Measurements from ENCODE around the gene SMCO4. TPM values are rescaled to one million over a fixed set of nuclear protein-coding genes. Genes with fewer than 3 reads are reported as not detected.

SMCO4 gene
- total RNA-seq, 1 donor from 2014 or later, result 6.8 TPM

- DNase-seq (ENCODE audit: low spot score in 2 of 2, unreplicated experiment in 2 of 2), result no peak
- peaks cover 16% of the 10 kb centered on the region for H3K9me3 Mint-ChIP-seq
- peaks cover 6% of the 10 kb centered on the region for H3K36me3 Mint-ChIP-seq
- H3K4me1 Mint-ChIP-seq, result no peaks in the 10 kb centered on the region
- H3K27me3 Mint-ChIP-seq (ENCODE audit: low read depth), result no peaks in the 10 kb centered on the region
- no peak overlapping the region for H3K4me3 Mint-ChIP-seq
- no peak for TF ChIP-seq CTCF (IDR thresholded peaks at IDR 0.05; ENCODE audit: unreplicated experiment)
- H3K27ac Mint-ChIP-seq, result no peak overlapping the region
These were observed 38.8 kb downstream of the SMCO4 start for GRCh38 chr11:93504110-93505095.

- H3K36me3 Mint-ChIP-seq, result peaks cover 3% of the 10 kb centered on the region
- H3K9me3 Mint-ChIP-seq, result peaks cover 8% of the 10 kb centered on the region
- no peak overlapping the region for H3K27ac Mint-ChIP-seq
- no peaks in the 10 kb centered on the region for H3K27me3 Mint-ChIP-seq (ENCODE audit: low read depth)
- DNase-seq (ENCODE audit: low spot score in 2 of 2, unreplicated experiment in 2 of 2), result no peak
- H3K4me1 Mint-ChIP-seq, result peaks cover 6% of the 10 kb centered on the region
- no peak overlapping the region for H3K4me3 Mint-ChIP-seq
- TF ChIP-seq CTCF (IDR thresholded peaks at IDR 0.05; ENCODE audit: unreplicated experiment), result no peak
These were observed 41.3 kb downstream of the SMCO4 start for GRCh38 chr11:93501856-93502255.

GRCh38 chr11:93500759-93501158 lies 42.4 kb downstream of the SMCO4 start:
- H3K4me3 Mint-ChIP-seq, result no peak overlapping the region
- H3K36me3 Mint-ChIP-seq, result peaks cover 7% of the 10 kb centered on the region
- no peak for DNase-seq (ENCODE audit: low spot score in 2 of 2, unreplicated experiment in 2 of 2)
- no peak for TF ChIP-seq CTCF (IDR thresholded peaks at IDR 0.05; ENCODE audit: unreplicated experiment)
- H3K27ac Mint-ChIP-seq, result no peak overlapping the region
- H3K27me3 Mint-ChIP-seq (ENCODE audit: low read depth), result no peaks in the 10 kb centered on the region
- peaks cover 8% of the 10 kb centered on the region for H3K9me3 Mint-ChIP-seq
- peaks cover 6% of the 10 kb centered on the region for H3K4me1 Mint-ChIP-seq

GRCh38 chr11:93498641-93499040 lies 44.5 kb downstream of the SMCO4 start:
- TF ChIP-seq CTCF (IDR thresholded peaks at IDR 0.05; ENCODE audit: unreplicated experiment), result no peak
- no peaks in the 10 kb centered on the region for H3K27me3 Mint-ChIP-seq (ENCODE audit: low read depth)
- no peak for DNase-seq (ENCODE audit: low spot score in 2 of 2, unreplicated experiment in 2 of 2)
- H3K4me3 Mint-ChIP-seq, result no peak overlapping the region
- no peak overlapping the region for H3K27ac Mint-ChIP-seq
- peaks cover 8% of the 10 kb centered on the region for H3K9me3 Mint-ChIP-seq
- H3K4me1 Mint-ChIP-seq, result peaks cover 6% of the 10 kb centered on the region
- peaks cover 6% of the 10 kb centered on the region for H3K36me3 Mint-ChIP-seq

GRCh38 chr11:93498161-93498560 lies 45.0 kb downstream of the SMCO4 start:
- Mint-ChIP-seq H3K9me3 (peaks cover 4% of the 10 kb centered on the region), H3K4me1 (peaks cover 6% of the 10 kb centered on the region), H3K27ac (no peak overlapping the region), H3K36me3 (peaks cover 4% of the 10 kb centered on the region), H3K4me3 (no peak overlapping the region), H3K27me3 (ENCODE audit: low read depth) (no peaks in the 10 kb centered on the region)
- DNase-seq (ENCODE audit: low spot score in 2 of 2, unreplicated experiment in 2 of 2), result no peak
- TF ChIP-seq CTCF (IDR thresholded peaks at IDR 0.05; ENCODE audit: unreplicated experiment), result no peak
